AG09309 (cell line): ENCODE measurements around the gene TRIM56.
"Not testable (repeated sequence)": the region's sequence is repeated elsewhere in the genome, so short reads cannot be mapped to it uniquely, and the experiment has no call there.

ENCODE experiments used
- DNase-seq: peaks from one replicate; pipeline ENCODE4 v3.0.0-alpha.2; 2010; ENCODE audit warnings: low read depth
- H3K4me3 ChIP-seq: 2 replicates; pipeline ENCODE4 v1.5.1; 2011; ENCODE audit warnings: mild to moderate bottlenecking, low read depth, low read length, moderate library complexity; ENCODE audit not compliant: control insufficient read depth
- CTCF ChIP-seq: IDR thresholded peaks from 2 replicates; pipeline ENCODE4 v1.5.1; 2011; ENCODE audit warnings: mild to moderate bottlenecking, low read depth, low read length, inconsistent platforms; ENCODE audit not compliant: insufficient read depth, control insufficient read depth; ENCODE audit errors: missing control alignments

TRIM56 gene

GRCh38 chr7:101066141-101066832 is 19.0 kb upstream of the TRIM56 start:
- TF ChIP-seq CTCF: no peak
- DNase-seq: no peak
- no peak overlapping the region for H3K4me3 ChIP-seq

GRCh38 chr7:101066833-101067177 is 18.5 kb upstream of the TRIM56 start:
- H3K4me3 ChIP-seq: no peak overlapping the region
- no peak for DNase-seq
- TF ChIP-seq CTCF: no peak

- no peak for TF ChIP-seq CTCF
- no peak for DNase-seq
- no peak overlapping the region for H3K4me3 ChIP-seq
These were observed 16.9 kb upstream of the TRIM56 start for GRCh38 chr7:101068401-101068800.

DNA sequence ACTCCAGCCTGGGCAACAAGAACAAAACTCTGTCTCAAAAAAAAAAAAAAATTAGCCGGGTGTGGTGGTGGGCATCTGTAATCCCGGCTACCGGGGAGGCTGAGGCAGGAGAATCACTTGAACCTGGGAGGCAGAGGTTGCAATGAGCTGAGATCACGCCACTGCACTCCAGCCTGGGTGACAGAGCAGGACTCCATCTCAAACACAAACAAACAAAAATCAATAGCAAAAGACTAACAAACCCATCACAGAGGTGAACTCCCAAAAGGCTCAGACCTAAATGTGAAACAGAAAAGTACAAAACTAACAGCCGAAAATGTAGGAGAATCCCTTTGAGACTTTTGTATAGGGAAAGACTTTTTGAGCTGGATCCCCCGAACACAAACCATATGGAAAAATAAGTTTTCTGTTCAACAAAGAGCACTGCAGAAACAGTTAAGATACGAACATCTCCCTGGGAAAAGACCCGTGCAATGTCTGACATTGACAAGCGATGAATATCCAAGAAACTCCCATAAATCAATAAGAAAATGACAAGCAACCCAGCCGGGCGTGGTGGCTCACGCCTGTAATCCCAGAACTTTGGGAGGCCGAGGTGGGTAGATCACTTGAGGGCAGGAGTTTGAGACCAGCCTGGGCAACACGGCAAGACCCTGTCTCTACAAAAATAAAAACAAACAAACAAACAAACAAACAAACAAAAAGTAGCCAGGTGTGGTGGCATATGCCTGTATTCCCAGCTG is 13.7 kb upstream of the TRIM56 start:
- DNase-seq, H3K4me3 ChIP-seq: not testable (repeated sequence)

DNA sequence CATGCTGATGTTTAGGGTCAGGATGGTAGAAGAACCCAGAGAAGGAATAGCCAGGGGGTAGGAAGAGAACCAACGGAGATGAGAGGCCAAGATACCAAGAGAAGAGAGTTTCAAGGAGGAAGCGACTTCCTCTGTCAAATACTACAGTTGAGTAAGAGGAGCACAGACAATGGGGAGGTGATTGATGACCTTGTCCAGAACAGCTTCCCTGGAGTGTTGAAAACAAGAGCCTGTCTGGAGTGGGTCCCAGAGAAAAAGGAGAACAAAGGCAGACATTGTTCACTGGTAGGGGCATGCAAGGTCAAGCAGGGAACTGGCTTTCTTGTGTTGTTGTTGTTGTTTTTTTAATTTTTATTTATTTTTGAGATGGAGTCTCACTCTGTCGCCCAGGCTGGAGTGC is 9.6 kb upstream of the TRIM56 start:
- no peak for DNase-seq
- no peak for TF ChIP-seq CTCF
- H3K4me3 ChIP-seq: no peak overlapping the region

DNA sequence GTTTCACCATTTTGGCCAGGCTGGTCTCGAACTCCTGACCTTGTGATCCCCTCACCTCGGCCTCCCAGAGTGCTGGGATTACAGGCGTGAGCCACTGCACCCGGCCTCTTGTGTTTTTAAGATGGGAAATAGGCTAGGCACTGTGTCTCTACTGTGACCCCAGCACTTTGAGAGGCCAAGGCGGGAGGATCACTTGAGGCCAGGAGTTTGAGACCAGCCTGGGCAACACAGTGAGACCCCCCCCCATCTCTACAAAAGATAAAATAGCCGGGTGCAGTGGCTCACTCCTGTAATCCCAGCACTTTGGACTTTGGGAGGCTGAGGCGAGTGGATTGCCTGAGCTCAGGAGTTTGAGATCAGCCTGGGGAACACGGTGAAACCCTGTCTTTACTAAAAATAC is 9.1 kb upstream of the TRIM56 start:
- H3K4me3 ChIP-seq, DNase-seq: not testable (repeated sequence)

DNA sequence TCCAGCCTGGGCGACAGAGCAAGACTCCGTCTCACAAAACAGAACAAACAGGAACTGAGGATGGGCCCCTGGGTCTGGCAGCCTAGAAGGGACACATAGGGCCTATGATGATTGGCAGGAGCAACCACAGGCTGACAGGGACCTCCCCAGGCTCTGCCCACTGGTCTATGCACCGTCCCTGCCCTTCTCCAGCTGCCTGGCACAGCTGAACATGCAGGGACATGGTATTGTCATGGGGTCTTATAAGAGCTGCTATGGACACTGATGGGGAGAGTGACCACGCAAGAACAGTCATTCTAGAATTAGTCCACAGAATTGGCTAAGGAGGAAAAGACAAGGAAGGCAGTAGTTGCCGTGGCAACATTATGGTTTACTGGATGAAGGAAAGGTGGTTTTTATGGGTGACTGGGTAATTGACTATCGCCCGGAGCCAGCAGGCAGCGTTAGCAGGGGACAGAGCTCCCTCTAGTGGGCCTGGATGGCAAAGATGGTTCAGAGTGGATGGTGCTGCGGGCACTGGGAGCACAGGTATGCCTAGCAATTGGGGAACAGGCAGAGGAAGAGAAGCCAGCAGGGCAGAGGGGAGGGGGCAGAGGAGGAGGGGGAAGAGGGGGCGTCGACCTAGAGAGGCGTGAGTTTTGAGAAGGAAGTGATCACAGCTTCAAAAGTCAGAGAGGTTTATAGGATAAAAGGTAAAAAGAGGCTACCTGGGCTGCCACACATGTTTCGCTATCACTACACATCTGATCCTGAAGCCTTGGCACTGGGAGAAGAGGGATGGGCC is 7.8 kb upstream of the TRIM56 start:
- peak; percentile 98 for TF ChIP-seq CTCF
- DNase-seq: no peak
- H3K4me3 ChIP-seq: no peak overlapping the region

DNA sequence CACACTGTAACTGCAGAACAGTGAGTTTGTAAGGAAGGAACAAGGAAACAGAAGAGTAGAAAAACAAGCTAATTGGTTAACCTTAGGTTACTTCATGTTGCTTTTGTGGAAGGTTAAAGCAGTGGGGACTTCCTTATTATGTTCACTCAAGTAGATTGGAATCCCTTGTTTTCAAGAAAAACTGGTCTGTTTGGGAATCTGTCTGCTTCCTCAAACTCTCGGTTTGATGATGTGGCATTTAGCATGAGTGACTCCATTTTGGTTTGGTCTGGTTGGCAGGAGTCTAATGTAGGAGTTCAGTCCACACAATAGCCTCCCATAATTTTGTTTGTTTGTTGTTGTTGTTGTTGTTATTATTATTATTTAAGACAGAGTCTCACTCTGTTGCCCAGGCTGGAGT is 3.8 kb upstream of the TRIM56 start:
- DNase-seq: no peak
- H3K4me3 ChIP-seq: no peak overlapping the region
- no peak for TF ChIP-seq CTCF
